Muscle of leg (tissue), 11 donors: ENCODE data around the gene THRAP3. TPM values are rescaled to one million over a fixed set of nuclear protein-coding genes. Genes with fewer than 3 reads are reported as not detected.
"Not testable (repeated sequence)": the region's sequence is repeated elsewhere in the genome, so short reads cannot be mapped to it uniquely, and the experiment has no call there.

Experiments used
- DNase-seq: peaks from one replicate; pipeline ENCODE4 v3.0.0; 2013
- H3K27ac ChIP-seq: one replicate; pipeline ENCODE4 v1.5.1; 2013; ENCODE audit warnings: mild to moderate bottlenecking, low read length, control low read depth
- H3K27me3 ChIP-seq: one replicate; pipeline ENCODE4 v1.6.1; 2013; ENCODE audit warnings: low read length; ENCODE audit not compliant: control insufficient read depth, insufficient read depth
- H3K36me3 ChIP-seq: one replicate; pipeline ENCODE4 v1.6.1; 2013; ENCODE audit warnings: low read length; ENCODE audit not compliant: control insufficient read depth, insufficient read depth
- H3K4me1 ChIP-seq: one replicate; pipeline ENCODE4 v1.6.1; 2013; ENCODE audit warnings: low read length; ENCODE audit not compliant: control insufficient read depth, insufficient read depth
- H3K4me3 ChIP-seq: one replicate; pipeline ENCODE4 v1.5.1; 2013; ENCODE audit warnings: low read length, control low read depth
- H3K9me3 ChIP-seq: replicated peaks from 2 replicates; pipeline ENCODE4 v1.6.1; 2013; ENCODE audit warnings: low read depth, low read length; ENCODE audit not compliant: control insufficient read depth
- WGBS: methylation state at CpG from one replicate; pipeline ENCODE4 v1.1.5; 2013; ENCODE audit warnings: missing lambda C conversion rate; ENCODE audit not compliant: insufficient coverage; 5-methylcytosine and 5-hydroxymethylcytosine counted together
- polyA plus RNA-seq, 8 donors: library from polyadenylated mRNA; unstranded; fragments of 120-200 nt; gene quantifications; one replicate each; pipeline versions ENCODE4 v1.2.1 to v1.2.3, GENCODE V29; 2013; ENCODE audit warnings: inconsistent platforms in 1 of 8, low replicate concordance in 1 of 8; ENCODE audit not compliant: insufficient read length in 8 of 8, insufficient read depth in 1 of 8
- total RNA-seq: library from RNA; stranded (reverse); fragments of 120-200 nt; gene quantifications from one replicate; pipeline ENCODE4 v1.2.4, GENCODE V29; 2013

Gene THRAP3
- total and polyA plus RNA-seq, 9 donors: 55.6 to 111 (median 91.2) TPM

GRCh38 chr1:36247538-36247937 is 23.3 kb downstream of the THRAP3 start:
- Histone ChIP-seq H3K9me3 (no peaks in the 10 kb centered on the region), H3K27ac (no peak overlapping the region), H3K27me3 (no peaks in the 10 kb centered on the region), H3K4me3 (no peak overlapping the region), H3K36me3 (peaks cover 6% of the 10 kb centered on the region), H3K4me1 (no peaks in the 10 kb centered on the region)
- no CpG with 5 or more reads among the region's 3 CpGs for WGBS
- DNase-seq: no peak

GRCh38 chr1:36248250-36248894 is 24.1 kb downstream of the THRAP3 start:
- no peak for DNase-seq
- Histone ChIP-seq H3K27ac (no peak overlapping the region), H3K27me3 (no peaks in the 10 kb centered on the region), H3K9me3 (no peaks in the 10 kb centered on the region), H3K36me3 (peaks cover 6% of the 10 kb centered on the region), H3K4me1 (no peaks in the 10 kb centered on the region), H3K4me3 (no peak overlapping the region)
- no CpG with 5 or more reads among the region's 4 CpGs for WGBS

DNA sequence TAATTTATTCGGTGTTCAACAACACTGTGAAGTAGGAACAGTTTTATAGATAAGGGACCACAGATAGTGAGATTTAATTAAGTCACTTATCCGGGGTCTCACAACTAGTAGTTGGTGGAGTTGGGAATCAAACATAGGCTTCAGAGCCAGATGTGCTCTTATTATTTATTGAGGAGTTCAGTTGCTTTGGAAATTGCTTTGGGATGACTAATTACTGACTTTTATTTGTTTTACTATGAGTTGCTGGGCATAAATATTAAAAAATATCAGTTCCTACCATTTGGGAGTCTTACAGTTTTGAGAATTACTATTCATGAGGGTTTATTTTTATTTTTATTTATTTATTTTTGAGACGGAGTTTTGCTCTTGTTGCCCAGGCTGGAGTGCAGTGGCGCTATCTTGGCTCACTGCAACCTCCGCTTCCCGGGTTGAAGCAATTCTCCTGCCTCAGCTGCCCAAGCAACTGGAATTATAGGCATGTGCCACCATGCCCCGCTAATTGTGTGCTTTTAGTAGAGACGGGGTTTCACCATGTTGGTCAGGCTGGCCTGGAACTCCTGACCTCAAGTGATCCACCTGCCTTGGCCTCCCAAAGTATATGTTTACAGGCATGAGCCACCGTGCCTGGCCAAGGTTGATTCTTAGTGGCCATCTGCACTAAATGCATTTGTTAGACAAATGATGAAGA is 27.7 kb downstream of the THRAP3 start:
- H3K4me3 ChIP-seq: no peak overlapping the region
- no peaks in the 10 kb centered on the region for H3K9me3 ChIP-seq
- no peak for DNase-seq
- 88% methylated on average over 7 of the region's 9 CpGs for WGBS
- H3K27ac ChIP-seq: no peak overlapping the region
- no peaks in the 10 kb centered on the region for H3K27me3 ChIP-seq
- H3K4me1 ChIP-seq: peaks cover under 1% of the 10 kb centered on the region
- peaks cover 2% of the 10 kb centered on the region for H3K36me3 ChIP-seq

- H3K36me3 ChIP-seq, DNase-seq, H3K4me1 ChIP-seq, H3K27ac ChIP-seq, H3K27me3 ChIP-seq, H3K4me3 ChIP-seq, H3K9me3 ChIP-seq: not testable (repeated sequence)
- WGBS: 86% methylated on average over 6 of the region's 6 CpGs
Measured at GRCh38 chr1:36252482-36252824, 28.2 kb downstream of the THRAP3 start.

GRCh38 chr1:36253161-36253862 is 29.1 kb downstream of the THRAP3 start:
- Histone ChIP-seq H3K27ac (no peak overlapping the region), H3K9me3 (no peaks in the 10 kb centered on the region), H3K27me3 (no peaks in the 10 kb centered on the region), H3K4me1 (peaks cover 3% of the 10 kb centered on the region), H3K4me3 (no peak overlapping the region), H3K36me3 (peaks cover 2% of the 10 kb centered on the region)
- DNase-seq: no peak
- WGBS: 83% methylated on average over 1 of the region's 5 CpGs

GRCh38 chr1:36256558-36257374 is 32.5 kb downstream of the THRAP3 start:
- Histone ChIP-seq H3K27me3 (no peaks in the 10 kb centered on the region), H3K27ac (no peak overlapping the region), H3K4me1 (peaks cover 3% of the 10 kb centered on the region), H3K4me3 (no peak overlapping the region), H3K9me3 (no peaks in the 10 kb centered on the region), H3K36me3 (peaks cover 13% of the 10 kb centered on the region)
- WGBS: 77% methylated on average over 6 of the region's 15 CpGs
- DNase-seq: no peak

GRCh38 chr1:36257375-36257767 is 33.1 kb downstream of the THRAP3 start:
- no peak for DNase-seq
- H3K4me1 ChIP-seq: peaks cover 3% of the 10 kb centered on the region
- H3K4me3 ChIP-seq: no peak overlapping the region

GRCh38 chr1:36258960-36259344 is 34.7 kb downstream of the THRAP3 start:
- Histone ChIP-seq H3K27ac (no peak overlapping the region), H3K36me3 (peaks cover 14% of the 10 kb centered on the region), H3K4me1 (peaks cover 3% of the 10 kb centered on the region), H3K9me3 (no peaks in the 10 kb centered on the region), H3K4me3 (no peak overlapping the region), H3K27me3 (no peaks in the 10 kb centered on the region)
- DNase-seq: no peak
- WGBS: no CpG with 5 or more reads among the region's 1 CpG

More at GRCh38 chr1:36257375-36257767, 33.1 kb downstream of the THRAP3 start:
- peaks cover 13% of the 10 kb centered on the region for H3K36me3 ChIP-seq
- no peaks in the 10 kb centered on the region for H3K9me3 ChIP-seq
- no peaks in the 10 kb centered on the region for H3K27me3 ChIP-seq
- 94% methylated on average over 2 of the region's 2 CpGs for WGBS
- no peak overlapping the region for H3K27ac ChIP-seq

DNA sequence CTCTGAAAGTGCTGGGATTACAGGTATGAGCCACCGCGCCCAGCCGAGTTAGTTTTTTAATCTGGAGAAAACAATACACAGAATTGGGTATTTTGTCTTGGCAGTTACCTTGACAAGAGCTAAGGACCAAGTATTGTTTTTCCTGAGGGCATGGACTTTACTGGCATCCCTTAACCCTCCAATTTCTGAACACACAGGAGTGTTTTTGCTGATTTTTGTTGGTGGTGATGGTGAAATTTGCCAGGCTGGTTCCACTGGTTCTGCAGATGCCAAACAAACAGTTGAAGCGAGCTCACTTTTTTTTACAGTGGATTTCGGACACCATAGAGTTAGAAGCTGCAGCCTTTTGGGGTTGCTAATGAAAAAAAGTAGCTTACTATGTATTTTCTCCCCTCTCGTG is 44.7 kb downstream of the THRAP3 start:
- Histone ChIP-seq H3K27me3 (no peaks in the 10 kb centered on the region), H3K9me3 (no peaks in the 10 kb centered on the region), H3K36me3 (peaks cover 29% of the 10 kb centered on the region), H3K27ac (no peak overlapping the region), H3K4me1 (peaks cover 7% of the 10 kb centered on the region), H3K4me3 (no peak overlapping the region)
- DNase-seq: no peak
- no CpG with 5 or more reads among the region's 6 CpGs for WGBS

DNA sequence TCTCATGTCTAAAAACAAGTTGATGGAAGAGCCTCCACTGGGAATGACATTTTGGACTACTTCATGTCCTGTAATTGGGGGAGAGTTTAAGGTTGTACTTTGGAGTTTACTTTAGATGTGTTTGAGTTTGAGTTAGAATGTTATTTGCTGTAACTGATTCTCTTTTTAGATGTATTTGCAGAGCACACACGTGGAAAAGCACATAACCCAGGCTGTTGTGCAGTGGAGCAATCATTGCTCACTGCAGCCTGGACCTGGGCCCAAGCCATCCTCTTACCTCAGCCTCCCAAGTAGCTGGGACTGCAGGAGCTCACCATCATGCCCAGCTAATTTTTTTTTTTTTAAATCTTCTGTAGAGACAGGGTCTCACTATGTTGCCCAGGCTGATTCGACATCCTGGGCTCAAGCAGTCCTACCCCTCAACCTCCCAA is 45.2 kb downstream of the THRAP3 start:
- Histone ChIP-seq H3K27ac (no peak overlapping the region), H3K4me3 (no peak overlapping the region), H3K4me1 (peaks cover 7% of the 10 kb centered on the region), H3K27me3 (no peaks in the 10 kb centered on the region), H3K36me3 (peaks cover 24% of the 10 kb centered on the region), H3K9me3 (no peaks in the 10 kb centered on the region)
- no CpG with 5 or more reads among the region's 2 CpGs for WGBS
- no peak for DNase-seq
